ENCODE measurements around the gene RPUSD3.

GRCh38 chr3:9883706-9884554 lies 40.1 kb upstream of the RPUSD3 start:
- TF ChIP-seq CTCF (IDR thresholded peaks at IDR 0.05) = no peak
- TF ChIP-seq POLR2A (IDR thresholded peaks at IDR 0.05) = no peak
